Neural cell (in vitro differentiated cells): Measurements from ENCODE around the gene PFN2.
"Not testable (repeated sequence)": the region's sequence is repeated elsewhere in the genome, so short reads cannot be mapped to it uniquely, and the experiment has no call there.

Experiments used
- EZH2 ChIP-seq: fragments of 200-600, 300-800 bp; shearing (Covaris generic), sonication (generic); IDR thresholded peaks from 2 replicates; pipeline ENCODE4 v1.6.1; 2014; ENCODE audit warnings: antibody characterized with exemption, low read length, borderline replicate concordance, mild to moderate bottlenecking; ENCODE audit not compliant: insufficient read depth, poor library complexity, severe bottlenecking
- TF ChIP-seq, protein P1 (sequence below): fragments of 450-650 bp; IDR thresholded peaks from 2 replicates; pipeline ENCODE4 v1.5.1; 2014; ENCODE audit warnings: antibody characterized with exemption, mild to moderate bottlenecking, moderate library complexity; ENCODE audit not compliant: poor library complexity, severe bottlenecking

DNA sequence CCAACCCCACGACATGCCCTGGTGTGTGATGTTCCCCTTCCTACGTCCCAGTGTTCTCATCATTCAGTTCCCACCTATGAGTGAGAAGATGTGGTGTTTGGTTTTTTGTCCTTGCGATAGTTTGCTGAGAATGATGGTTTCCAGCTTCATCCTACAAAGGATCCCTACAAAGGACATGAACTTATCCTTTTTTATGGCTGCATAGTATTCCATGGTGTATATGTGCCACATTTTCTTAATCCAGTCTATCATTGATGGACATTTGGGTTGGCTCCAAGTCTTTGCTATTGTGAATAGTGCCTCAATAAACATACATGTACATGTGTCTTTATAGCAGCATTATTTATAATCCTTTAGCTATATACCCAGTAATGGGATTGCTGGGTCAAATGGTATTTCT, 26.7 kb downstream of the PFN2 start:
- not testable (repeated sequence) for TF ChIP-seq EZH2
- TF ChIP-seq, protein P1, sequence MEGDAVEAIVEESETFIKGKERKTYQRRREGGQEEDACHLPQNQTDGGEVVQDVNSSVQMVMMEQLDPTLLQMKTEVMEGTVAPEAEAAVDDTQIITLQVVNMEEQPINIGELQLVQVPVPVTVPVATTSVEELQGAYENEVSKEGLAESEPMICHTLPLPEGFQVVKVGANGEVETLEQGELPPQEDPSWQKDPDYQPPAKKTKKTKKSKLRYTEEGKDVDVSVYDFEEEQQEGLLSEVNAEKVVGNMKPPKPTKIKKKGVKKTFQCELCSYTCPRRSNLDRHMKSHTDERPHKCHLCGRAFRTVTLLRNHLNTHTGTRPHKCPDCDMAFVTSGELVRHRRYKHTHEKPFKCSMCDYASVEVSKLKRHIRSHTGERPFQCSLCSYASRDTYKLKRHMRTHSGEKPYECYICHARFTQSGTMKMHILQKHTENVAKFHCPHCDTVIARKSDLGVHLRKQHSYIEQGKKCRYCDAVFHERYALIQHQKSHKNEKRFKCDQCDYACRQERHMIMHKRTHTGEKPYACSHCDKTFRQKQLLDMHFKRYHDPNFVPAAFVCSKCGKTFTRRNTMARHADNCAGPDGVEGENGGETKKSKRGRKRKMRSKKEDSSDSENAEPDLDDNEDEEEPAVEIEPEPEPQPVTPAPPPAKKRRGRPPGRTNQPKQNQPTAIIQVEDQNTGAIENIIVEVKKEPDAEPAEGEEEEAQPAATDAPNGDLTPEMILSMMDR: not testable (repeated sequence)
